Suprapubic skin (tissue), 4 donors: ENCODE measurements around the gene IFITM1. TPM values are rescaled to one million over a fixed set of nuclear protein-coding genes. Genes with fewer than 3 reads are reported as not detected.
"Not testable (repeated sequence)": the region's sequence is repeated elsewhere in the genome, so short reads cannot be mapped to it uniquely, and the experiment has no call there.

Experiments
- DNase-seq, 2 donors: peaks; one replicate each; pipeline ENCODE4 v3.0.0-alpha.2; 2019; ENCODE audit warnings: low spot score in 2 of 2
- H3K27ac ChIP-seq: fragments of 200-600 bp; sonication (generic); one replicate; pipeline ENCODE4 v1.5.1; 2019
- H3K27me3 ChIP-seq: fragments of 200-600 bp; sonication (generic); one replicate; pipeline ENCODE4 v1.5.1; 2019
- H3K36me3 ChIP-seq: fragments of 200-600 bp; sonication (generic); one replicate; pipeline ENCODE4 v1.5.1; 2019
- H3K4me1 ChIP-seq: fragments of 200-600 bp; sonication (generic); one replicate; pipeline ENCODE4 v1.5.1; 2019
- H3K4me3 ChIP-seq: fragments of 200-600 bp; sonication (generic); one replicate; pipeline ENCODE4 v1.5.1; 2019; ENCODE audit warnings: mild to moderate bottlenecking
- H3K9me3 ChIP-seq: fragments of 200-600 bp; sonication (generic); one replicate; pipeline ENCODE4 v1.5.1; 2019
- EP300 ChIP-seq: sonication (generic); formaldehyde crosslinking; IDR thresholded peaks from one replicate; pipeline ENCODE4 v1.6.1; 2017; ENCODE audit warnings: antibody characterized with exemption
- POLR2A ChIP-seq, 2 donors: fragments of 450-650 bp; IDR thresholded peaks; one replicate each; pipeline ENCODE4 v1.6.1; 2017; ENCODE audit warnings: antibody characterized with exemption in 2 of 2, mild to moderate bottlenecking in 2 of 2, moderate library complexity in 2 of 2
- POLR2AphosphoS5 ChIP-seq, 3 donors: sonication (generic); formaldehyde crosslinking; IDR thresholded peaks; one replicate each; pipeline ENCODE4 v1.6.1; 2017; ENCODE audit warnings: antibody characterized with exemption in 3 of 3
- WGBS: methylation state at CpG from one replicate; pipeline ENCODE4 v1.1.5; 2018; 5-methylcytosine and 5-hydroxymethylcytosine counted together
- total RNA-seq, 4 donors: library from RNA; depleted of rRNA; stranded (reverse); fragments of >200 nt; gene quantifications; one replicate each; pipeline ENCODE4 v1.1.0, GENCODE V29; 2016
- TF ChIP-seq, protein P1 (sequence below), 2 donors: fragments of 200-600 bp in 1 of 2; fragments of 450-650 bp in 1 of 2; sonication (generic) in 1 of 2; IDR thresholded peaks; one replicate each; pipeline ENCODE4 v1.5.1; 2016 to 2019; ENCODE audit warnings: antibody characterized with exemption in 2 of 2, mild to moderate bottlenecking in 1 of 2, moderate library complexity in 1 of 2

IFITM1 gene
- 100 to 1,000 TPM in 1 of 4 donors, 10 to 100 TPM in 3; 50.7 to 128 (median 67.6) TPM for total RNA-seq

DNA sequence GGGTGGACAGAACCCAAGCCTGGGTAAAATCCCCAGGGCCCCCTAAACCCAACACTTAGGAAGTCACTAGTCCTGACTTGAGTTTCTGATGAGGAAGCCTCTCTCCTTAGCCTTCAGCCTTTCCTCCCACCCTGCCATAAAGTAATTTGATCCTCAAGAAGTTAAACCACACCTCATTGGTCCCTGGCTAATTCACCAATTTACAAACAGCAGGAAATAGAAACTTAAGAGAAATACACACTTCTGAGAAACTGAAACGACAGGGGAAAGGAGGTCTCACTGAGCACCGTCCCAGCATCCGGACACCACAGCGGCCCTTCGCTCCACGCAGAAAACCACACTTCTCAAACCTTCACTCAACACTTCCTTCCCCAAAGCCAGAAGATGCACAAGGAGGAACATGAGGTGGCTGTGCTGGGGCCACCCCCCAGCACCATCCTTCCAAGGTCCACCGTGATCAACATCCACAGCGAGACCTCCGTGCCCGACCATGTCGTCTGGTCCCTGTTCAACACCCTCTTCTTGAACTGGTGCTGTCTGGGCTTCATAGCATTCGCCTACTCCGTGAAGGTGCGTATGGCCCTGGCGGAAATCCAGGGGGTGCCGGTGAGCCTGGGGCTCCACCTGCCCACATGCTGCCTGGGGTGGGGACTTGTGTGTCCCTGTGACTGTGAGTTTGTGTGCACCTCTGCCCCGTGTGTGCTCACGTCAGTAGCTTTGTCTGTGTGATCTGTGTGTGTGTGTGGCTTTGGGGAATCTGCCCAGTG, at the start of gene IFITM1:
IFITM1 (plus strand) TSS at position 254 of the 767 bp plus-strand sequence; CDS start at position 385, 131 bp downstream.
- peak in 1 of 2 donors; percentile 64 for DNase-seq
- no peaks in the 10 kb centered on the region for H3K36me3 ChIP-seq
- no peaks in the 10 kb centered on the region for H3K27me3 ChIP-seq
- peak within 1 kb of the TSS; percentile 82 for H3K27ac ChIP-seq
- H3K9me3 ChIP-seq, result no peaks in the 10 kb centered on the region
- TF ChIP-seq POLR2A (IDR thresholded peaks at IDR 0.05) (peak; percentile 20 to 28), POLR2AphosphoS5 (IDR thresholded peaks at IDR 0.05) (peak in 1 of 3 donors; percentile 21), EP300 (no peak)
- TF ChIP-seq, protein P1, sequence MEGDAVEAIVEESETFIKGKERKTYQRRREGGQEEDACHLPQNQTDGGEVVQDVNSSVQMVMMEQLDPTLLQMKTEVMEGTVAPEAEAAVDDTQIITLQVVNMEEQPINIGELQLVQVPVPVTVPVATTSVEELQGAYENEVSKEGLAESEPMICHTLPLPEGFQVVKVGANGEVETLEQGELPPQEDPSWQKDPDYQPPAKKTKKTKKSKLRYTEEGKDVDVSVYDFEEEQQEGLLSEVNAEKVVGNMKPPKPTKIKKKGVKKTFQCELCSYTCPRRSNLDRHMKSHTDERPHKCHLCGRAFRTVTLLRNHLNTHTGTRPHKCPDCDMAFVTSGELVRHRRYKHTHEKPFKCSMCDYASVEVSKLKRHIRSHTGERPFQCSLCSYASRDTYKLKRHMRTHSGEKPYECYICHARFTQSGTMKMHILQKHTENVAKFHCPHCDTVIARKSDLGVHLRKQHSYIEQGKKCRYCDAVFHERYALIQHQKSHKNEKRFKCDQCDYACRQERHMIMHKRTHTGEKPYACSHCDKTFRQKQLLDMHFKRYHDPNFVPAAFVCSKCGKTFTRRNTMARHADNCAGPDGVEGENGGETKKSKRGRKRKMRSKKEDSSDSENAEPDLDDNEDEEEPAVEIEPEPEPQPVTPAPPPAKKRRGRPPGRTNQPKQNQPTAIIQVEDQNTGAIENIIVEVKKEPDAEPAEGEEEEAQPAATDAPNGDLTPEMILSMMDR (IDR thresholded peaks at IDR 0.05), result no peak
- 13% methylated on average over 14 of the region's 18 CpGs for WGBS
- H3K4me1 ChIP-seq, result peaks cover 52% of the 10 kb centered on the region
- H3K4me3 ChIP-seq, result peak within 1 kb of the TSS; percentile 53

DNA sequence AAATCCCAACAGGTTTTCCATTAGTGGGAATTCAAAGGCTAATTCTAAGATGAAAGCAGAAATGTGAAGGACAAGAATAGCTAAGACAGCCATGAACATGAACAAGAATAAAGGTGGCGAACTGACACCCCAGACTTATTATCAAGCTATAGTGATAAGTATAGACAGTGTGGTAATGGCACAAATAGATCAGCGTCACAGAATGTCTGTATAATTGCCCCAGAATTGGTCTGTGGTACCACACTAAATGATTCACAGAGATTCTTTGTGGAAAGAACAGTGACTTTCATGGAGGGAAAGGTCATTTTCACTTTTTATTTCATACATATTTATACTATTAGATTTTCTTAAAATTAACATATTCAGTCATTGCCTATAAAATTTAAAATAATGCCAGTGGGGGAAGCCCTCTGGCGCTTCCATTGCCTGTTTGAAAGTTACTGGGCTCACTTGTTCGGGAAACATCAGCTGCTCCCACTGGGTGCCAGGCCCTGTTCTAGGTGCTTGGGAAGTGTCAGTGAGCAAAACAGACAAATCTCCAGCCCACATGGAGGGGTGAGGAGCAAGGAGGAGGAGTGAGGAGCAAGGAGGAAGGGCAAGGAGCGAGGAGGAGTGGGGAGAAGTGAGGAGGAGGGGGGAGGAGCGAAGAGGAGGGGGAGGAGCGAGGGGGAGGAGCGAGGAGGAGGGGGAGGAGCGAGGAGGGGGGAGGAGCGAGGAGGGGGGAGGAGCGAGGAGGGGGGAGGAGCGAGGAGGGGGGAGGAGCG, 47.0 kb upstream of the IFITM1 start:
- Histone ChIP-seq H3K9me3 (no peaks in the 10 kb centered on the region), H3K4me1 (peaks cover 17% of the 10 kb centered on the region), H3K27me3 (no peaks in the 10 kb centered on the region), H3K4me3 (no peak overlapping the region), H3K36me3 (no peaks in the 10 kb centered on the region), H3K27ac (no peak overlapping the region)
- TF ChIP-seq, protein P1 (IDR thresholded peaks at IDR 0.05), result no peak
- TF ChIP-seq EP300 (no peak), POLR2AphosphoS5 (IDR thresholded peaks at IDR 0.05) (no peak), POLR2A (IDR thresholded peaks at IDR 0.05) (no peak)
- peak in 1 of 2 donors; percentile 75 for DNase-seq
- WGBS, result 55% methylated on average over 5 of the region's 13 CpGs

DNA sequence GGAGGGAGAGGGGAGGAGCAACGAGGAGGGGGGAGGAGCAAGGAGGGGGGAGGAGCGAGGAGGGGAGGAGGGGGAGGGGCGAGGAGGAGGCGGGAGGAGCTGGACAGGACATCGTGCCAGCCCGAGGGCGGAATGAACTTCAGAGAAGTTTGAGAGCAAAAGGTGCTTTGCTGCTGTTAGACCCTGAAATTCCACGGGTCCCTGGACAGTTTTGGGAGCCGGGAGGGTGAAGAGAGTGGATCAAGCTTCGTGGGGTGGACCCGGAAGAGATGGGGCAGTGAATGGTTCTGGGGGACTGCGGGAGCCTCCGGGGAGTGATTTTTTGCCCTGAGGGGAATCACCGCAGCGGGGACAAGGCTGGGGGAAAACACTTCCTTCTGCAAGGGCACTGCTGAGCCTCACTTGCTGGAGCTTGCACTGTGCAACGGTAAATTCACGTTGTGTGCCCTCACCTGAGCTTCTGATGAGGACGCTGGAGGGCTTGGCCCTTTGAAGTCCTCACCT, 46.3 kb upstream of the IFITM1 start:
- TF ChIP-seq POLR2A (IDR thresholded peaks at IDR 0.05) (no peak), EP300 (no peak), POLR2AphosphoS5 (IDR thresholded peaks at IDR 0.05) (no peak)
- TF ChIP-seq, protein P1 (IDR thresholded peaks at IDR 0.05), result no peak
- H3K4me1 ChIP-seq, result peaks cover 17% of the 10 kb centered on the region
- no peaks in the 10 kb centered on the region for H3K9me3 ChIP-seq
- DNase-seq, result peak in 1 of 2 donors; percentile 86
- no peaks in the 10 kb centered on the region for H3K36me3 ChIP-seq
- H3K27me3 ChIP-seq, result no peaks in the 10 kb centered on the region
- WGBS, result 14% methylated on average over 18 of the region's 18 CpGs
- H3K4me3 ChIP-seq, result peak overlapping the region; percentile 38
- peak overlapping the region; percentile 81 for H3K27ac ChIP-seq

DNA sequence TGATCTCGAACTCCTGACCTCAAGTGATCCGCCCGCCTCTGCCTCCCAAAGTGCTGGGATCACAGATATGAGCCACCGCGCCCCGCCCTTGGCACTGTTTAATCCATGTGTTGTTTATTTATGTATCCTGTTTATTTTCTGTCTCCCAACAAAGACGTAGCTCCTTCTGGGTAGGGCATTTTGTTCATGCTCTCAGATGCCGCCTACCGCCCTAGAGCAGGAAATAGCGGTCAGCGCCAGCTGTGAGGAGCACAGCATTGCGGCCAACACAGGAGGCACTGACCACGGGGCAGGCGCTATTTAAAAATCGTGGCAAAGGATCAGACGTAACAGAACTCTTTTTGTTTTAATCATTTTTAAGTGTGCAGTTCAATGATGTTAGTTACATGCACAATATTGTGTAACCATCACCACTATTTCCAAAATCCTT, 45.1 kb upstream of the IFITM1 start:
- H3K9me3 ChIP-seq, H3K27me3 ChIP-seq, H3K36me3 ChIP-seq: not testable (repeated sequence)
- TF ChIP-seq POLR2A (IDR thresholded peaks at IDR 0.05), result peak in 1 of 2 donors; percentile 9
- peak in 1 of 3 donors; percentile 25 for TF ChIP-seq POLR2AphosphoS5 (IDR thresholded peaks at IDR 0.05)
- whole genome bisulfite sequencing, result 22% methylated on average over 16 of the region's 16 CpGs
- peak; percentile 88 to 91 for DNase-seq
- H3K4me1 ChIP-seq, result peaks cover 17% of the 10 kb centered on the region
- peak overlapping the region; percentile 81 for H3K27ac ChIP-seq
- peak overlapping the region; percentile 38 for H3K4me3 ChIP-seq

DNA sequence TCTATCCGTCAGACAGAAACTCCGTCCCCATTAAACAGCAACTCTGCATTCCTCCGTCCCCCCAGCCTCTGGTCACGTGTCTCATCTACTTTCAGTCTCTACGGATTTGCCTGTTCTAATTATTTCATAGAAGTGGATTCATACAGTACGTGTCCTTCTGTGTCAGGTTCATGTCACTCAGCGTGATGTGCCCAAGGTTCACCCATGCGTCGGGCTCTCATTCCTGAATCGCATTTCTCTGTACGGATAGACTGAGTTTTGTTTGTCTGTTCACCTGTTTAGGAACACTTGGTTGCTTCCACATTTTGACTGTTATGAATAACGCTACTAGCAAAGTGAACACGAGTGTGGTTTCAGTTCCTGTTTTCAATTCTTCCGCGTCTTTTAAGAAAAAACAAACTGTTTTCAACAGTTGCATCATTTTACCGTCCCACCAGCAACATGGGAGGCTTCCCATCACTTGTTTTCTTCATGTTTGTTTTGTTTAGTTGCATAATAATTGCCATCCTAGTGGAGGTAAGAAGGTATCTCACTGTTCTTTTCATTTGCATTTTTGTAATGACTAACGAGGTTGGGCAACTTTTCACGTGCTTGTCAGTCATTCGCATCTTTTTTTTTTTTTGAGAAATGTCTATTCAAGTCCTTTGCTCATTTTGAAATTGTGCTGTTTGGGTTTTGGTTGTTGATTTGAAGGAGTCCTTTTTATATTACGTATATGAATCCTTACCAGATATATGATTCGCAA, 44.5 kb upstream of the IFITM1 start:
- peak; percentile 76 to 81 for DNase-seq
- Histone ChIP-seq H3K27ac (peak overlapping the region; percentile 81), H3K4me3 (peak overlapping the region; percentile 38), H3K27me3 (no peaks in the 10 kb centered on the region), H3K36me3 (no peaks in the 10 kb centered on the region), H3K9me3 (no peaks in the 10 kb centered on the region), H3K4me1 (peaks cover 17% of the 10 kb centered on the region)
- WGBS, result 45% methylated on average over 21 of the region's 21 CpGs
- TF ChIP-seq EP300 (no peak), POLR2A (IDR thresholded peaks at IDR 0.05) (no peak), POLR2AphosphoS5 (IDR thresholded peaks at IDR 0.05) (peak in 2 of 3 donors; percentile 43 to 72)
- TF ChIP-seq, protein P1 (IDR thresholded peaks at IDR 0.05), result peak; percentile 22 to 49
